ENCODE data around the gene KIRREL1. TPM values are rescaled to one million over a fixed set of nuclear protein-coding genes. Genes with fewer than 3 reads are reported as not detected.

KIRREL1 gene
- total and polyA plus RNA-seq, 4 donors: 15.3 to 102 (median 69.1) TPM

- ATAC-seq (ENCODE audit: low FRiP score) (no peak), DNase-seq (no peak)
- Histone ChIP-seq H3K4me1 (ENCODE audit: control insufficient read depth in 1 of 2, insufficient read depth in 2 of 2, low read length in 2 of 2) (no peaks in the 10 kb centered on the region), H3K36me3 (ENCODE audit: control insufficient read depth in 1 of 2, insufficient read depth in 2 of 2, low read length in 1 of 2) (no peaks in the 10 kb centered on the region), H3K27me3 (ENCODE audit: control insufficient read depth in 1 of 2, insufficient read depth in 2 of 2, low read length in 1 of 2) (no peaks in the 10 kb centered on the region), H3K9me3 (ENCODE audit: control insufficient read depth, low read length) (no peaks in the 10 kb centered on the region), H3K27ac (ENCODE audit: low read depth in 1 of 2, low read length in 2 of 2) (no peak overlapping the region), H3K4me3 (ENCODE audit: low read length in 2 of 2) (no peak overlapping the region)
- intact Hi-C loops (cut with DNase I): no loop called here
- 81 to 89% methylated on average over 2 of the region's 2 CpGs for WGBS, 2 donors
These were observed 11.3 kb upstream of the KIRREL1 start for GRCh38 chr1:157982136-157982535.

- H3K4me3 ChIP-seq (ENCODE audit: low read length in 2 of 2): no peak overlapping the region
- H3K4me1 ChIP-seq (ENCODE audit: control insufficient read depth in 1 of 2, insufficient read depth in 2 of 2, low read length in 2 of 2): no peaks in the 10 kb centered on the region
- no peaks in the 10 kb centered on the region for H3K9me3 ChIP-seq (ENCODE audit: control insufficient read depth, low read length)
- H3K27me3 ChIP-seq (ENCODE audit: control insufficient read depth in 1 of 2, insufficient read depth in 2 of 2, low read length in 1 of 2): no peaks in the 10 kb centered on the region
- 73 to 85% methylated on average over 2 of the region's 2 CpGs for WGBS, 2 donors
- DNase-seq (no peak), ATAC-seq (ENCODE audit: low FRiP score) (no peak)
- H3K27ac ChIP-seq (ENCODE audit: low read depth in 1 of 2, low read length in 2 of 2): no peak overlapping the region
- intact Hi-C loops (cut with DNase I): no loop called here
- H3K36me3 ChIP-seq (ENCODE audit: control insufficient read depth in 1 of 2, insufficient read depth in 2 of 2, low read length in 1 of 2): no peaks in the 10 kb centered on the region
These were observed 9.7 kb upstream of the KIRREL1 start for GRCh38 chr1:157983787-157984186.

DNA sequence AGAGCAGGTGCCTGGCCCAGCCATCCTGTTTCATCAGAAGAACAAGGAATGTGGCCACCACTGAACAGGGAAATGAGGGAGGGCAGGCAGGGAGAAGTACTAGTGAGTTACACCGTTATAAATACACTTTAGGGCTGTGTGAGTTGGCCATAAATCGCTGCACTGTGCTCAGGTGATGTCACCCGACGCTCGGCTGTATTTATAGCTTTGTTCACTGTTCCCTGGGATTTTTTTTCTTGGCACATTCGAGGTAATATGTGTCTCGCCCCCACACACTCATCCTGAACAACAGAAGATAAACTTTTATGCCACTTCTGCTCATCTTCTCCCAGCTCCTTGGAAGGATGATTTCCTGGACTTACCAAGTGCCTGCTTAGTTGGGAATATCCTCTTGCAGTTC lies 9.0 kb upstream of the KIRREL1 start:
- no peaks in the 10 kb centered on the region for H3K27me3 ChIP-seq (ENCODE audit: control insufficient read depth in 1 of 2, insufficient read depth in 2 of 2, low read length in 1 of 2)
- H3K4me1 ChIP-seq (ENCODE audit: control insufficient read depth in 1 of 2, insufficient read depth in 2 of 2, low read length in 2 of 2): no peaks in the 10 kb centered on the region
- H3K9me3 ChIP-seq (ENCODE audit: control insufficient read depth, low read length): no peaks in the 10 kb centered on the region
- ATAC-seq (ENCODE audit: low FRiP score) (no peak), DNase-seq (no peak)
- H3K27ac ChIP-seq (ENCODE audit: low read depth in 1 of 2, low read length in 2 of 2): no peak overlapping the region
- intact Hi-C loops (cut with DNase I): no loop called here
- no peaks in the 10 kb centered on the region for H3K36me3 ChIP-seq (ENCODE audit: control insufficient read depth in 1 of 2, insufficient read depth in 2 of 2, low read length in 1 of 2)
- H3K4me3 ChIP-seq (ENCODE audit: low read length in 2 of 2): no peak overlapping the region
- WGBS, 2 donors: 19 to 23% methylated on average over 7 of the region's 7 CpGs

DNA sequence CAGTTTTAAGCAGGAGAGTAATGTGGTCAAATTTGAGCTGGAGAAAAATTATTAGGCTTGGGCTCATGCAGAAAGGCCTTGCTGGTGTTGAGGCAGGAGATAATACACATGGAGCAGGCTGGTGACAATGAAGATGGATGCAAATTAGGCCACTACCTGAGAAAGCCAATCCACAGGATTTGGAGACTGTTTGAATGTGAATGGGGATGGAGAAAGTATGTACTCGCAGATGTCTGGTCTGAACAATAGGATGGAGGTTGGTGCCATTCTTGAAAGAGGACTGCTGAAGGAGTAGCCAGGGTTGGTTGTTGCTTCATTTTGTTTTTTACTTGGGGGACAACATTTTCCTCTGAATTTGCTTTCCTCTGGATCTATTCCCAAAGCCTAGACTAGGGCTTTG lies 8.0 kb upstream of the KIRREL1 start:
- Histone ChIP-seq H3K4me3 (ENCODE audit: low read length in 2 of 2) (no peak overlapping the region), H3K27me3 (ENCODE audit: control insufficient read depth in 1 of 2, insufficient read depth in 2 of 2, low read length in 1 of 2) (no peaks in the 10 kb centered on the region), H3K36me3 (ENCODE audit: control insufficient read depth in 1 of 2, insufficient read depth in 2 of 2, low read length in 1 of 2) (no peaks in the 10 kb centered on the region), H3K4me1 (ENCODE audit: control insufficient read depth in 1 of 2, insufficient read depth in 2 of 2, low read length in 2 of 2) (no peaks in the 10 kb centered on the region), H3K27ac (ENCODE audit: low read depth in 1 of 2, low read length in 2 of 2) (no peak overlapping the region), H3K9me3 (ENCODE audit: control insufficient read depth, low read length) (no peaks in the 10 kb centered on the region)
- 97 to 100% methylated on average over 1 of the region's 1 CpG for whole genome bisulfite sequencing, 2 donors
- intact Hi-C loops (cut with DNase I): no loop called here
- ATAC-seq (ENCODE audit: low FRiP score) (no peak), DNase-seq (no peak)

DNA sequence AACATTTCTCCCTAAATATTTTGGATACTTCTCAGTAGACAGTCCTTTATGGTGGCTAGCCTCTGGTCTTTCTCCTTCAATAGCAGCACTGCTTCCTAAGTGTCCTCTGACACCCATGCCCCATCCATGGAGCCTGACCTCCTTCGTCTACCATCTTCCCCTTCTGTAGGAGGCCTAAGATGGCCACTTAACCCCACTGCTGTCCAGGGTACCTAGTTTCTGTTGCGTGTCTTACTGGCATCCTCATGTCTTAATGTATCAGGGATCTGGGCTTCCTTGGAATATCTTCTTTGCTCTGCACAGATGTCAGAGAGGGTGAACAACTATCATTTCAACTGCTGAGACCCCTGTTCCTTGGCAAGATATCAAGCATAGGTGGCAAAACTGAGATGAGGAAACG lies 5.4 kb upstream of the KIRREL1 start:
- no peaks in the 10 kb centered on the region for H3K4me1 ChIP-seq (ENCODE audit: control insufficient read depth in 1 of 2, insufficient read depth in 2 of 2, low read length in 2 of 2)
- ATAC-seq (ENCODE audit: low FRiP score): no peak
- H3K4me3 ChIP-seq (ENCODE audit: low read length in 2 of 2): no peak overlapping the region
- intact Hi-C loops (cut with DNase I): loop anchor here in 1 of 2 donors (2.0 kb wide), 1 partner anchor 105 kb away; no protein-coding TSS in a partner anchor
- DNase-seq: no peak
- no peaks in the 10 kb centered on the region for H3K36me3 ChIP-seq (ENCODE audit: control insufficient read depth in 1 of 2, insufficient read depth in 2 of 2, low read length in 1 of 2)
- H3K27ac ChIP-seq (ENCODE audit: low read depth in 1 of 2, low read length in 2 of 2): no peak overlapping the region
- no peaks in the 10 kb centered on the region for H3K9me3 ChIP-seq (ENCODE audit: control insufficient read depth, low read length)
- WGBS, 2 donors: 88 to 90% methylated on average over 3 of the region's 3 CpGs
- H3K27me3 ChIP-seq (ENCODE audit: control insufficient read depth in 1 of 2, insufficient read depth in 2 of 2, low read length in 1 of 2): no peaks in the 10 kb centered on the region

GRCh38 chr1:157992031-157992832 lies 1.2 kb upstream of the KIRREL1 start:
- peak; percentile 86 for ATAC-seq (ENCODE audit: low FRiP score)
- Histone ChIP-seq H3K27me3 (ENCODE audit: control insufficient read depth in 1 of 2, insufficient read depth in 2 of 2, low read length in 1 of 2) (no peaks in the 10 kb centered on the region), H3K36me3 (ENCODE audit: control insufficient read depth in 1 of 2, insufficient read depth in 2 of 2, low read length in 1 of 2) (no peaks in the 10 kb centered on the region), H3K4me3 (ENCODE audit: low read length in 2 of 2) (no peak overlapping the region), H3K9me3 (ENCODE audit: control insufficient read depth, low read length) (no peaks in the 10 kb centered on the region), H3K4me1 (ENCODE audit: control insufficient read depth in 1 of 2, insufficient read depth in 2 of 2, low read length in 2 of 2) (peaks cover 0 to 2% of the 10 kb centered on the region in 2 donors), H3K27ac (ENCODE audit: low read depth in 1 of 2, low read length in 2 of 2) (peak overlapping the region in 1 of 2 donors; percentile 79)
- 33 to 38% methylated on average over 10 of the region's 10 CpGs for WGBS, 2 donors
- intact Hi-C loops (cut with DNase I): loop anchor here (1.0 to 5.0 kb wide), 4 partner anchors 44 to 120 kb away; no protein-coding TSS in a partner anchor
- DNase-seq: peak; percentile 75 to 91

DNA sequence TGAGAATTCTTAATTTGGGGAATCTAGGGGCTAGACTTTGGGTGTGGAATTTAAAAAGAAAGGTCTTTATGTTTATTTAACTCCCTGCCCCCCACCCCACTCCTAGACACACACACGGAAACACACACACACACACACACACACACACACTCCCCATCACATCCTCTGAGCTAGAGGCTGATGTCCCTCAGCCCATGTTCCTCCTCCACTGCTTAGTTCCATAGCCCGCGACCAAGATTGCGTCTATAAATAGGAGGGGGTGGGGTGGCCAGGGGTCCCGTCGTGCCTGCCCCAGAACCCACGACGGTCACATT lies 655 bp upstream of the KIRREL1 start:
- ATAC-seq (ENCODE audit: low FRiP score): peak; percentile 27
- Histone ChIP-seq H3K27me3 (ENCODE audit: control insufficient read depth in 1 of 2, insufficient read depth in 2 of 2, low read length in 1 of 2) (no peaks in the 10 kb centered on the region), H3K9me3 (ENCODE audit: control insufficient read depth, low read length) (no peaks in the 10 kb centered on the region), H3K36me3 (ENCODE audit: control insufficient read depth in 1 of 2, insufficient read depth in 2 of 2, low read length in 1 of 2) (no peaks in the 10 kb centered on the region), H3K4me3 (ENCODE audit: low read length in 2 of 2) (peak overlapping the region in 1 of 2 donors; percentile 99), H3K27ac (ENCODE audit: low read depth in 1 of 2, low read length in 2 of 2) (peak overlapping the region in 1 of 2 donors; percentile 38), H3K4me1 (ENCODE audit: control insufficient read depth in 1 of 2, insufficient read depth in 2 of 2, low read length in 2 of 2) (peaks cover 0 to 2% of the 10 kb centered on the region in 2 donors)
- DNase-seq: no peak
- WGBS, 2 donors: 1 to 2% methylated on average over 8 of the region's 8 CpGs
- intact Hi-C loops (cut with DNase I): loop anchor here (1.0 to 5.0 kb wide), 4 partner anchors 44 to 120 kb away; no protein-coding TSS in a partner anchor

DNA sequence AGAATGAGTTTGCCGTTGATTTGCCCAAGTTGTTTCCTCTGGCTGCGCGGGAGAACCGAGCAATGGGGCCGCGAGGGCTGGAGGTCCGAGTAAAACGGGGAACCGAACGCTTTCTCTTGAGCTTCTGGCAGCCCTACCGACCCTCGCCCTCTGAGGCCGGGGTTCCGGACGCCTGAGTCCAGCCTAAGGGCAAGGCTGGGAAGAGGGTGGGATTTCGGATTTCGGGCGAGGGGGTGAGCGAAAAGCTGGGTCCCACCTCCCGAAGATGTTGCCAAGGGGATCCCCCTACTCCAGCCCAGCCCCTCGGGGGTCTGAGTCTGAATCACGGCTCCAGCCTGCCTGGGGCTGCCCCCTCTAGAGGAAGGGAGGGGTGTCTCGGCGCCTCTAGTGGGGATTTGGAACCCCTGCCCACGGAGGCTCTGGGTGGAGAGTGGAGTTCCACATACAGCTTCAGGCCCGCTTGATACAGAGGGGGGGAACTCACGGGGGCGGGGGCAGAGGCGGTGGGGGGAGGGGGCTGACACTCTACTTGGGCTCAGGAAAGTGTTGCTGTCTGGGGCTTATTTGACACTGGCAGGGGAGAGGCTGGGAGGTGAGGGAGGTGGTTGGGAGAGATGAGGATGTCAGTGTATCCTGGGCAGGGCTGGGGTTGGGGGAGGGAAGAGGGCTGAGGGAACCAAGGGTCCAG lies 617 bp downstream of the KIRREL1 start:
- Histone ChIP-seq H3K36me3 (ENCODE audit: control insufficient read depth in 1 of 2, insufficient read depth in 2 of 2, low read length in 1 of 2) (no peaks in the 10 kb centered on the region), H3K9me3 (ENCODE audit: control insufficient read depth, low read length) (no peaks in the 10 kb centered on the region), H3K4me1 (ENCODE audit: control insufficient read depth in 1 of 2, insufficient read depth in 2 of 2, low read length in 2 of 2) (peaks cover 0 to 2% of the 10 kb centered on the region in 2 donors), H3K4me3 (ENCODE audit: low read length in 2 of 2) (peak overlapping the region; percentile 99 to 100), H3K27me3 (ENCODE audit: control insufficient read depth in 1 of 2, insufficient read depth in 2 of 2, low read length in 1 of 2) (no peaks in the 10 kb centered on the region), H3K27ac (ENCODE audit: low read depth in 1 of 2, low read length in 2 of 2) (peak overlapping the region; percentile 79 to 95)
- DNase-seq: peak in 1 of 2 donors; percentile 63
- 1% methylated on average over 28 to 29 of the region's 29 CpGs for WGBS, 2 donors
- peak; percentile 49 for ATAC-seq (ENCODE audit: low FRiP score)
- intact Hi-C loops (cut with DNase I): loop anchor here (2.0 to 5.0 kb wide), 2 partner anchors 43 to 118 kb away; no protein-coding TSS in a partner anchor

Measured in aorta (tissue), 5 donors.